Sigmoid colon (tissue), 7 donors: ENCODE measurements around the gene UCN. TPM values are rescaled to one million over a fixed set of nuclear protein-coding genes. Genes with fewer than 3 reads are reported as not detected.
"Not testable (repeated sequence)": the region's sequence is repeated elsewhere in the genome, so short reads cannot be mapped to it uniquely, and the experiment has no call there.

Experiments
- DNase-seq: peaks from one replicate; pipeline ENCODE4 v3.0.0-alpha.2; 2019
- H3K27ac ChIP-seq, 4 donors: fragments of 200-600 bp; sonication (generic); one replicate each; pipeline ENCODE4 v1.5.1; 2016 to 2019; ENCODE audit warnings: mild to moderate bottlenecking in 1 of 4
- H3K27me3 ChIP-seq, 3 donors: fragments of 200-600 bp; sonication (generic); one replicate each; pipeline ENCODE4 v1.5.1; 2019; ENCODE audit warnings: mild to moderate bottlenecking in 1 of 3
- H3K36me3 ChIP-seq, 4 donors: fragments of 200-600 bp; sonication (generic); one replicate each; pipeline ENCODE4 v1.5.1; 2016 to 2019
- H3K4me1 ChIP-seq, 4 donors: fragments of 200-600 bp; sonication (generic); one replicate each; pipeline ENCODE4 v1.5.1; 2017 to 2019
- H3K4me3 ChIP-seq, 4 donors: fragments of 200-600 bp; sonication (generic); one replicate each; pipeline ENCODE4 v1.5.1; 2017 to 2019; ENCODE audit warnings: mild to moderate bottlenecking in 2 of 4, moderate library complexity in 1 of 4
- H3K9me3 ChIP-seq, 4 donors: fragments of 200-600 bp in 3 of 4; sonication (generic) in 3 of 4; one replicate each; pipeline versions ENCODE4 v1.5.1 to v1.6.1; 2013 to 2019
- CTCF ChIP-seq, 4 experiments: fragments of 450-650 bp in 3 of 4; fragments of 200-600 bp in 1 of 4; IDR thresholded peaks; one replicate each; pipeline ENCODE4 v1.5.1; 2016 to 2019; ENCODE audit warnings: antibody characterized with exemption in 4 of 4, mild to moderate bottlenecking in 3 of 4, moderate library complexity in 2 of 4
- EP300 ChIP-seq, 4 donors: sonication (generic); formaldehyde crosslinking; IDR thresholded peaks; one replicate each; pipeline ENCODE4 v1.6.1; 2017; ENCODE audit warnings: antibody characterized with exemption in 4 of 4
- POLR2A ChIP-seq, 2 donors: fragments of 450-650 bp; IDR thresholded peaks; one replicate each; pipeline ENCODE4 v1.6.1; 2016; ENCODE audit warnings: antibody characterized with exemption in 2 of 2, mild to moderate bottlenecking in 2 of 2, moderate library complexity in 2 of 2
- POLR2AphosphoS5 ChIP-seq, 4 donors: sonication (generic); formaldehyde crosslinking; IDR thresholded peaks; one replicate each; pipeline ENCODE4 v1.6.1; 2017; ENCODE audit warnings: antibody characterized with exemption in 4 of 4
- WGBS, 2 donors: extraction: QIAGEN DNeasy Blood & Tissue Kit; methylation state at CpG; one replicate each; pipeline ENCODE4 v1.1.7; 2013; 5-methylcytosine and 5-hydroxymethylcytosine counted together
- intact Hi-C: fragments of 100-400 bp; cut with DNase I; formaldehyde crosslinking; loops from one replicate; pipeline ENCODE4 v1.15.1; 2023
- polyA plus RNA-seq, 3 donors: library from polyadenylated mRNA; stranded (reverse); fragments of 200-250 nt; gene quantifications; one replicate each; pipeline ENCODE4 v1.2.3, GENCODE V29; 2013
- total RNA-seq, 4 donors: library from RNA; depleted of rRNA; stranded (reverse); fragments of >200 nt; gene quantifications; one replicate each; pipeline ENCODE4 v1.1.0, GENCODE V29; 2016
- donor health status: healthy with polysubstance abuse.
- donor health status: Bipolar disorder and iron deficiency.
- donor health status: healthy.

Gene UCN
- total and polyA plus RNA-seq, 7 donors: 0.71 to 6.5 (median 1.6) TPM; not detected in 2

GRCh38 chr2:27353762-27354596 lies 45.7 kb upstream of the UCN start:
- no peak for TF ChIP-seq EP300 (IDR thresholded peaks at IDR 0.05)
- no peak for TF ChIP-seq CTCF (IDR thresholded peaks at IDR 0.05)
- TF ChIP-seq POLR2A (IDR thresholded peaks at IDR 0.05): no peak
- TF ChIP-seq POLR2AphosphoS5 (IDR thresholded peaks at IDR 0.05): no peak
- Histone ChIP-seq H3K9me3 (no peaks in the 10 kb centered on the region), H3K36me3 (peaks cover 0 to 5% (median 0%) of the 10 kb centered on the region in 4 donors), H3K27me3 (no peaks in the 10 kb centered on the region), H3K27ac (no peak overlapping the region), H3K4me1 (peaks cover 0 to 38% (median 34%) of the 10 kb centered on the region in 4 donors), H3K4me3 (no peak overlapping the region)
- intact Hi-C loops: loop anchor here (10.0 kb wide), 1 partner anchor 139 kb away; the partner anchor contains the start of genes ATRAID, CAD and SLC5A6
- WGBS, 2 donors: 45 to 79% methylated on average over 7 of the region's 7 CpGs
- no peak for DNase-seq

- not testable (repeated sequence) for H3K27ac ChIP-seq, H3K27me3 ChIP-seq, DNase-seq, H3K9me3 ChIP-seq, H3K4me3 ChIP-seq, H3K36me3 ChIP-seq
- 88 to 95% methylated on average over 5 of the region's 5 CpGs for WGBS, 2 donors
- H3K4me1 ChIP-seq: peaks cover 0 to 37% (median 32%) of the 10 kb centered on the region in 4 donors
- intact Hi-C loops: loop anchor here (10.0 kb wide), 1 partner anchor 139 kb away; the partner anchor contains the start of genes ATRAID, CAD and SLC5A6
Measured at GRCh38 chr2:27353386-27353761, 45.1 kb upstream of the UCN start.

- intact Hi-C loops: loop anchor here (10.0 kb wide), 1 partner anchor 137 kb away; the partner anchor contains the start of genes ATRAID, CAD and SLC5A6
- Histone ChIP-seq H3K27me3 (no peaks in the 10 kb centered on the region), H3K9me3 (no peaks in the 10 kb centered on the region), H3K36me3 (peaks cover 0 to 5% (median 0%) of the 10 kb centered on the region in 4 donors), H3K4me3 (no peak overlapping the region), H3K27ac (no peak overlapping the region), H3K4me1 (peaks cover 0 to 26% (median 21%) of the 10 kb centered on the region in 4 donors)
- no peak for DNase-seq
- TF ChIP-seq EP300 (IDR thresholded peaks at IDR 0.05) (no peak), CTCF (IDR thresholded peaks at IDR 0.05) (no peak), POLR2AphosphoS5 (IDR thresholded peaks at IDR 0.05) (no peak), POLR2A (IDR thresholded peaks at IDR 0.05) (no peak)
- WGBS, 2 donors: 77 to 88% methylated on average over 6 of the region's 6 CpGs
Measured at GRCh38 chr2:27351802-27352598, 43.8 kb upstream of the UCN start.

- H3K4me3 ChIP-seq: no peak overlapping the region
- DNase-seq: no peak
- H3K9me3 ChIP-seq: no peaks in the 10 kb centered on the region
- H3K27me3 ChIP-seq: no peaks in the 10 kb centered on the region
- TF ChIP-seq POLR2A (IDR thresholded peaks at IDR 0.05) (no peak), POLR2AphosphoS5 (IDR thresholded peaks at IDR 0.05) (no peak), CTCF (IDR thresholded peaks at IDR 0.05) (no peak), EP300 (IDR thresholded peaks at IDR 0.05) (no peak)
- 91 to 93% methylated on average over 7 of the region's 7 CpGs for WGBS, 2 donors
- intact Hi-C loops: loop anchor here (10.0 kb wide), 1 partner anchor 135 kb away; the partner anchor contains the start of genes ATRAID, CAD and SLC5A6
- H3K4me1 ChIP-seq: peaks cover 0 to 17% (median 12%) of the 10 kb centered on the region in 4 donors
- H3K27ac ChIP-seq: no peak overlapping the region
- H3K36me3 ChIP-seq: peaks cover 0 to 5% (median 0%) of the 10 kb centered on the region in 4 donors
Measured at GRCh38 chr2:27350106-27350693, 42.0 kb upstream of the UCN start.
